Loucy (cell line): ENCODE measurements around the gene SLC35E3.

Experiments
- CTCF ChIP-seq: fragments of 200-600 bp; sonication (generic); conservative IDR thresholded peaks from 2 replicates; pipeline ENCODE4 v1.5.1; 2014; ENCODE audit warnings: mild to moderate bottlenecking, antibody characterized with exemption, low read length
- EZH2phosphoT487 ChIP-seq: fragments of 200-600 bp; IDR thresholded peaks from 2 replicates; pipeline ENCODE4 v1.6.1; 2018; ENCODE audit warnings: antibody characterized with exemption, mild to moderate bottlenecking, moderate library complexity, borderline replicate concordance

- TF ChIP-seq CTCF (no peak), EZH2phosphoT487 (no peak)
Measured at GRCh38 chr12:68790081-68790951, 44.3 kb downstream of the SLC35E3 start.
